ENCODE measurements around the gene CRACDL.

DNA sequence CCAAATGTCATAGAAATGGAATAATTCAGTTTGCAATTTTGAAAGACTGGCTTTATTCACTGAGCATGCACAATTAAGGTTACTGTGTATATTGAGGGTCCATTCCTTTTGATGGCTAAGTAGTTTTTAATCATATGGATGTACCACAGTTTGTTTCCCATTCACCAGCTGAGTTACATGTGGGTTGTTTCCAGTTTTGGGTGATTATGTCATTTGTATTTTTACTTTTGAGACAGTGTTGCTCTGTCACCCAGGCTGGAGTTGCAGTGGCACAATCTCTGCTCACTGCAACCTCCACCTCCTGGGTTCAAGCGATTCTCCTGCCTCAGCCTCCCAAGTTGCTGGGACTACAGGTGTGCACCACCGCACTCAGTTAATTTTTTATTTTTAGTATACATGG lies 124.3 kb downstream of the CRACDL start:
- no peak for TF ChIP-seq FOXK2 (IDR thresholded peaks at IDR 0.05)
- no peak for TF ChIP-seq ZNF384 (IDR thresholded peaks at IDR 0.05)
- no peak for TF ChIP-seq TARDBP (IDR thresholded peaks at IDR 0.05)
- TF ChIP-seq FOXA1 (IDR thresholded peaks at IDR 0.05) = no peak

Data from HEK293T (cell line).